Hepatocyte (in vitro differentiated cells): ENCODE data around the gene KEAP1. TPM values are rescaled to one million over a fixed set of nuclear protein-coding genes. Genes with fewer than 3 reads are reported as not detected.

Source experiments
- DNase-seq: peaks from one replicate; pipeline ENCODE4 v3.0.0-alpha.2; 2016; ENCODE audit warnings: low spot score
- H2AFZ ChIP-seq: fragments of 200-600 bp; sonication (generic); 2 replicates; pipeline ENCODE4 v1.6.0; 2016; ENCODE audit warnings: antibody characterized with exemption, mild to moderate bottlenecking
- H3K27ac ChIP-seq: fragments of 200-600 bp; sonication (generic); 2 replicates; pipeline ENCODE4 v1.5.1; 2016; ENCODE audit warnings: mild to moderate bottlenecking
- H3K27me3 ChIP-seq: fragments of 200-600 bp; sonication (generic); 2 replicates; pipeline ENCODE4 v1.6.1; 2016
- H3K36me3 ChIP-seq: fragments of 200-600 bp; sonication (generic); replicated peaks from 2 replicates; pipeline ENCODE4 v1.5.1; 2016; ENCODE audit warnings: low read depth; ENCODE audit not compliant: insufficient read depth
- H3K4me1 ChIP-seq: fragments of 200-600 bp; sonication (generic); 2 replicates; pipeline ENCODE4 v1.5.1; 2016; ENCODE audit warnings: mild to moderate bottlenecking, moderate library complexity; ENCODE audit not compliant: insufficient read depth
- H3K4me2 ChIP-seq: fragments of 200-600 bp; sonication (generic); 2 replicates; pipeline ENCODE4 v1.6.0; 2016
- H3K4me3 ChIP-seq: fragments of 200-600 bp; sonication (generic); 2 replicates; pipeline ENCODE4 v1.5.1; 2016; ENCODE audit warnings: mild to moderate bottlenecking
- H3K79me2 ChIP-seq: fragments of 200-600 bp; sonication (generic); 2 replicates; pipeline ENCODE4 v1.6.0; 2017; ENCODE audit warnings: mild to moderate bottlenecking
- H3K9me2 ChIP-seq: fragments of 200-600 bp; sonication (generic); replicated peaks from 2 replicates; pipeline ENCODE4 v1.6.0; 2017; ENCODE audit warnings: mild to moderate bottlenecking; ENCODE audit not compliant: insufficient read depth
- H3K9me3 ChIP-seq: fragments of 200-600 bp; sonication (generic); 2 replicates; pipeline ENCODE4 v1.5.1; 2016; ENCODE audit warnings: low read depth, mild to moderate bottlenecking
- H4K20me1 ChIP-seq: fragments of 200-600 bp; sonication (generic); 2 replicates; pipeline ENCODE4 v1.6.0; 2016; ENCODE audit warnings: mild to moderate bottlenecking; ENCODE audit not compliant: insufficient read depth, poor library complexity, severe bottlenecking
- CTCF ChIP-seq: fragments of 200-600 bp; sonication (generic); IDR thresholded peaks from 2 replicates; pipeline ENCODE4 v1.5.1; 2016; ENCODE audit warnings: antibody characterized with exemption, mild to moderate bottlenecking; ENCODE audit not compliant: poor library complexity
- EZH2 ChIP-seq: fragments of 200-600 bp; sonication (generic); IDR thresholded peaks from 2 replicates; pipeline ENCODE4 v1.6.1; 2016; ENCODE audit warnings: antibody characterized with exemption, mild to moderate bottlenecking, borderline replicate concordance
- EZH2phosphoT487 ChIP-seq: fragments of 200-600 bp; sonication (generic); IDR thresholded peaks from one replicate; pipeline ENCODE4 v1.6.1; 2018; ENCODE audit warnings: antibody characterized with exemption, mild to moderate bottlenecking, low read depth, moderate library complexity; ENCODE audit not compliant: unreplicated experiment, severe bottlenecking
- WGBS: methylation state at CpG from one replicate; pipeline ENCODE4 v1.1.6; 2016; ENCODE audit warnings: low lambda C conversion rate; ENCODE audit errors: missing lambda C conversion rate; 5-methylcytosine and 5-hydroxymethylcytosine counted together
- polyA plus RNA-seq: library from polyadenylated mRNA; unstranded; fragments of >200 nt; fragmentation: Nextera tagmentation; extraction: Ambion mirVana; gene quantifications from 2 replicates; pipeline ENCODE4 v1.2.1, GENCODE V29; 2016
- total RNA-seq: library from RNA; depleted of rRNA; stranded (reverse); fragments of >200 nt; gene quantifications from 2 replicates; pipeline ENCODE4 v1.2.3, GENCODE V29; 2014

Gene KEAP1
- total and polyA plus RNA-seq, 2 experiments from 2014 or later = 48.2 to 66.8 TPM

- no peaks in the 10 kb centered on the region for H3K9me3 ChIP-seq
- no peaks in the 10 kb centered on the region for H3K79me2 ChIP-seq
- H3K27ac ChIP-seq = no peak overlapping the region
- H3K4me3 ChIP-seq = no peak overlapping the region
- no peak overlapping the region for H2AFZ ChIP-seq
- no peaks in the 10 kb centered on the region for H3K4me1 ChIP-seq
- 88% methylated on average over 4 of the region's 4 CpGs for WGBS
- H3K27me3 ChIP-seq = no peaks in the 10 kb centered on the region
- TF ChIP-seq EZH2 (no peak), EZH2phosphoT487 (no peak)
- H3K36me3 ChIP-seq = no peaks in the 10 kb centered on the region
- no peaks in the 10 kb centered on the region for H3K9me2 ChIP-seq
- no peak overlapping the region for H3K4me2 ChIP-seq
- no peak for DNase-seq
- H4K20me1 ChIP-seq = no peaks in the 10 kb centered on the region
Observed at GRCh38 chr19:10453852-10454251, 49.3 kb downstream of the KEAP1 start.

- H3K4me1 ChIP-seq = no peaks in the 10 kb centered on the region
- no peaks in the 10 kb centered on the region for H3K36me3 ChIP-seq
- H3K79me2 ChIP-seq = no peaks in the 10 kb centered on the region
- 55% methylated on average over 14 of the region's 25 CpGs for WGBS
- H2AFZ ChIP-seq = no peak overlapping the region
- H4K20me1 ChIP-seq = no peaks in the 10 kb centered on the region
- no peak overlapping the region for H3K27ac ChIP-seq
- H3K27me3 ChIP-seq = no peaks in the 10 kb centered on the region
- H3K4me3 ChIP-seq = no peak overlapping the region
- no peak overlapping the region for H3K4me2 ChIP-seq
- no peak for DNase-seq
- no peak for TF ChIP-seq CTCF
- TF ChIP-seq EZH2 = no peak
- TF ChIP-seq EZH2phosphoT487 = no peak
- H3K9me2 ChIP-seq = no peaks in the 10 kb centered on the region
- H3K9me3 ChIP-seq = no peaks in the 10 kb centered on the region
Observed at GRCh38 chr19:10452726-10453618, 50.2 kb downstream of the KEAP1 start.

GRCh38 chr19:10450853-10451609 is 52.1 kb downstream of the KEAP1 start:
- no peaks in the 10 kb centered on the region for H3K36me3 ChIP-seq
- H3K79me2 ChIP-seq = no peaks in the 10 kb centered on the region
- WGBS = 90% methylated on average over 22 of the region's 25 CpGs
- H4K20me1 ChIP-seq = no peaks in the 10 kb centered on the region
- no peak for TF ChIP-seq EZH2phosphoT487
- no peak for TF ChIP-seq CTCF
- no peak for TF ChIP-seq EZH2
- no peak overlapping the region for H3K27ac ChIP-seq
- no peak for DNase-seq
- H3K9me2 ChIP-seq = no peaks in the 10 kb centered on the region
- no peak overlapping the region for H3K4me3 ChIP-seq
- no peaks in the 10 kb centered on the region for H3K9me3 ChIP-seq
- H3K4me2 ChIP-seq = no peak overlapping the region
- H2AFZ ChIP-seq = no peak overlapping the region
- H3K4me1 ChIP-seq = no peaks in the 10 kb centered on the region
- H3K27me3 ChIP-seq = no peaks in the 10 kb centered on the region
